Caco-2 (cell line): ENCODE data around the gene KRT23. TPM values are rescaled to one million over a fixed set of nuclear protein-coding genes. Genes with fewer than 3 reads are reported as not detected.

Experiments used
- BruUV-seq: library from RNA; stranded (reverse); fragments of 400-500 nt; replicated peaks from 2 replicates; lab custom pipeline; 2021; lab: Mats Ljungman, UMichigan
- CTCF ChIA-PET: fragments of 300-600 bp; sonication (Branson Sonifier 250); formaldehyde crosslinking; loops from one replicate; lab custom pipeline; 2022; ENCODE audit warnings: antibody characterized with exemption; lab: Charles Lee
- POLR2A ChIA-PET: fragments of 300-600 bp; sonication (Branson Sonifier 250); formaldehyde crosslinking; loops from one replicate; lab custom pipeline; 2022; ENCODE audit warnings: antibody characterized with exemption; lab: Charles Lee
- DNase-seq, 2 experiments: peaks; one replicate each; pipeline versions ENCODE4 v3.0.0 to v3.0.0-alpha.2; 2020 to 2022
- H3K27me3 ChIP-seq: replicated peaks from 2 replicates; pipeline ENCODE4 v1.6.0; 2011; ENCODE audit warnings: low read length; ENCODE audit not compliant: control insufficient read depth, insufficient read depth
- H3K36me3 ChIP-seq: 2 replicates; pipeline ENCODE4 v1.5.1; 2011; ENCODE audit warnings: low read length; ENCODE audit not compliant: control insufficient read depth, insufficient read depth
- H3K4me1 ChIP-seq: fragments of 250-450 bp; sonication (Bioruptor Pico); 2 replicates; pipeline ENCODE4 v1.5.1; 2020; ENCODE audit warnings: mild to moderate bottlenecking
- H3K4me3 ChIP-seq: 2 replicates; pipeline ENCODE4 v1.5.1; 2011; ENCODE audit warnings: low read depth, mild to moderate bottlenecking, control low read depth, low read length
- H3K9me3 ChIP-seq: fragments of 250-450 bp; sonication (Bioruptor Pico); 2 replicates; pipeline ENCODE4 v1.5.1; 2020; ENCODE audit warnings: mild to moderate bottlenecking, moderate library complexity
- H3K27ac Mint-ChIP-seq: one replicate; pipeline ENCODE4 v1.8.0; 2022; ENCODE audit warnings: mixed read lengths; ENCODE audit not compliant: unreplicated experiment
- H3K27me3 Mint-ChIP-seq: one replicate; pipeline ENCODE4 v1.8.0; 2022; ENCODE audit warnings: mixed read lengths; ENCODE audit not compliant: insufficient read depth, unreplicated experiment
- H3K36me3 Mint-ChIP-seq: one replicate; pipeline ENCODE4 v1.8.0; 2022; ENCODE audit warnings: mild to moderate bottlenecking, mixed read lengths; ENCODE audit not compliant: insufficient read depth, unreplicated experiment
- H3K4me1 Mint-ChIP-seq: one replicate; pipeline ENCODE4 v1.8.0; 2022; ENCODE audit warnings: low read depth, mixed read lengths; ENCODE audit not compliant: unreplicated experiment
- H3K4me3 Mint-ChIP-seq: one replicate; pipeline ENCODE4 v1.8.0; 2022; ENCODE audit warnings: mild to moderate bottlenecking, moderate library complexity, mixed read lengths; ENCODE audit not compliant: unreplicated experiment
- H3K9me3 Mint-ChIP-seq: one replicate; pipeline ENCODE4 v1.8.0; 2022; ENCODE audit warnings: mixed read lengths; ENCODE audit not compliant: unreplicated experiment
- CTCF ChIP-seq, 2 experiments: fragments of 200-600 bp in 1 of 2; IDR thresholded peaks; 1 replicate in 1 of 2; 2 replicates in 1 of 2; pipeline versions ENCODE4 v1.5.1 to v1.8.0; 2011 to 2022; ENCODE audit warnings: antibody characterized with exemption in 1 of 2, control low read depth in 1 of 2, inconsistent platforms in 1 of 2, low read depth in 1 of 2, low read length in 1 of 2, mild to moderate bottlenecking in 1 of 2, moderate library complexity in 1 of 2; ENCODE audit not compliant: insufficient read depth in 1 of 2, severe bottlenecking in 1 of 2, unreplicated experiment in 1 of 2
- intact Hi-C: fragments of 100-400 bp; cut with micrococcal nuclease; formaldehyde crosslinking; loops from one replicate; pipeline ENCODE4 v1.10.0; 2022; ENCODE audit not compliant: unreplicated experiment
- total RNA-seq: library from RNA; stranded (reverse); gene quantifications from 2 replicates; pipeline ENCODE4 v1.2.3, GENCODE V29; 2022

The KRT23 gene
- total RNA-seq, 1 experiment from 2014 or later: 47.1 TPM

DNA sequence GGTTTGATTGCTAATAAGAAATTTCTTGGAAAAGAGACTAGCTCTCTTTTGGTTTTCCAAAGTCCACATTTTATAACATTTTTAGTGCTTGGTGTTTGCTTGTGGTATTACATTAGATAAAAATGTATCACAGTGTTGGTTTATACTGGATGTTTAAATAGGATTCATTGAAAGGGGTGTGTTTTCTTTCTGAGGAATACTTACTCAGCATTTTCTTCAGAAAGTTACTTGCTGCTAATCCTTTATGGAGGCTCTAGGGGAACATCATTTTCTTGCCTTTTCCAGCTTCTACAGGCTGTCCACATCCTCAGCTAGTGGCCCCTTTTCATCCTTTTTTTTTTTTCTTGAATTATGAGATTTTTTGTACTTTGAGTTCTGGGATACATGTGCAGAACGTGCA is 30.1 kb upstream of the KRT23 start:
- peaks cover 2% of the 10 kb centered on the region for H3K4me1 Mint-ChIP-seq

DNA sequence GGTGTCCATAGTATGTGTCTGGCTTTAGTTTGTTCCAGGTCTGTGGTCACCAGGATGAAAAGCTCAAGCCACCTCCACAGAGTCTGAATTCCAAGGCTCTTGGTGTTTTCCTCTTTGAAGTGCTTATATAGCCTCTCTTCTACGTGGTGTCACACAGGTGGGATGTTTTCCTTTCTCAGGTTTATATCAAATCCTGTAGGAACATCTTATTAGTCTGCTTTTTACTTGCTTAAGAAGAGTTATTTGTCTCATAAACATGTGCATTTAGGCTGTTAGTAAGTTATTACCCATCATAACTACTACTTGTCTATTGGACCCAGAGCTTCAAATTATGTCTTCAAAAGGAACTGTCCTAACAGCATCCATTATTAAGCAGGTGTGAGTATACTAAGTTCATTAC is 29.4 kb upstream of the KRT23 start, which contains the start of gene KRT39:
TSS of gene KRT39 (minus strand) at position 101 of the 400 bp plus-strand sequence. CDS start at position 9, 92 bp downstream.
- H3K4me3 Mint-ChIP-seq: no peak within 1 kb of the TSS
- TF ChIP-seq CTCF (IDR thresholded peaks at IDR 0.05; ENCODE audit: insufficient read depth in 1 of 2, low read depth in 1 of 2, low read length in 1 of 2, severe bottlenecking in 1 of 2, unreplicated experiment in 1 of 2): no peak
- no peaks in the 10 kb centered on the region for H3K4me1 Mint-ChIP-seq
- H3K9me3 Mint-ChIP-seq: peaks cover 20% of the 10 kb centered on the region
- BruUV-seq: no TSS peak
- no peaks in the 10 kb centered on the region for H3K36me3 Mint-ChIP-seq
- H3K27me3 Mint-ChIP-seq: no peaks in the 10 kb centered on the region
- Histone ChIP-seq H3K27me3 (no peaks in the 10 kb centered on the region), H3K9me3 (peaks cover 10% of the 10 kb centered on the region; the same call in 1 of the 2 replicates), H3K36me3 (no peaks in the 10 kb centered on the region), H3K4me1 (no peaks in the 10 kb centered on the region), H3K4me3 (no peak within 1 kb of the TSS)
- ChIA-PET CTCF (no interaction called here), POLR2A (no interaction called here)
- intact Hi-C loops: no loop called here
- H3K27ac Mint-ChIP-seq: no peak within 1 kb of the TSS
- no peak for DNase-seq

More for the DNA sequence above, 30.1 kb upstream of the KRT23 start:
- no peak overlapping the region for H3K4me3 ChIP-seq
- no peak overlapping the region for H3K4me3 Mint-ChIP-seq
- DNase-seq: no peak
- no peaks in the 10 kb centered on the region for H3K4me1 ChIP-seq
- no peak for TF ChIP-seq CTCF (IDR thresholded peaks at IDR 0.05; ENCODE audit: insufficient read depth in 1 of 2, low read depth in 1 of 2, low read length in 1 of 2, severe bottlenecking in 1 of 2, unreplicated experiment in 1 of 2)
- BruUV-seq: no TSS peak
- H3K9me3 Mint-ChIP-seq: peaks cover 14% of the 10 kb centered on the region
- H3K27me3 ChIP-seq: no peaks in the 10 kb centered on the region
- H3K27me3 Mint-ChIP-seq: no peaks in the 10 kb centered on the region
- no peaks in the 10 kb centered on the region for H3K36me3 ChIP-seq
- intact Hi-C loops: no loop called here
- CTCF ChIA-PET: no interaction called here
- POLR2A ChIA-PET: no interaction called here
- no peak overlapping the region for H3K27ac Mint-ChIP-seq
- no peaks in the 10 kb centered on the region for H3K36me3 Mint-ChIP-seq
- H3K9me3 ChIP-seq: peaks cover 10% of the 10 kb centered on the region; the same call in 1 of the 2 replicates

- ChIA-PET POLR2A (no interaction called here), CTCF (no interaction called here)
- intact Hi-C loops: no loop called here
- TF ChIP-seq CTCF (IDR thresholded peaks at IDR 0.05; ENCODE audit: insufficient read depth in 1 of 2, low read depth in 1 of 2, low read length in 1 of 2, severe bottlenecking in 1 of 2, unreplicated experiment in 1 of 2): peak; percentile 27 to 46
- Mint-ChIP-seq H3K9me3 (peaks cover 31% of the 10 kb centered on the region), H3K27ac (no peak overlapping the region), H3K4me3 (no peak overlapping the region), H3K4me1 (peaks cover 9% of the 10 kb centered on the region), H3K36me3 (peaks cover 2% of the 10 kb centered on the region), H3K27me3 (no peaks in the 10 kb centered on the region)
- no peak for DNase-seq
- no TSS peak for BruUV-seq
- Histone ChIP-seq H3K27me3 (no peaks in the 10 kb centered on the region), H3K4me1 (peaks cover 20% of the 10 kb centered on the region), H3K9me3 (peaks cover 10% of the 10 kb centered on the region; the same call in 1 of the 2 replicates), H3K4me3 (no peak overlapping the region), H3K36me3 (no peaks in the 10 kb centered on the region)
Measured at GRCh38 chr17:40963838-40964237, 26.4 kb upstream of the KRT23 start.
